Inflammatory macrophage (primary cell): Measurements from ENCODE around the gene LRP5.
"Not testable (repeated sequence)": the region's sequence is repeated elsewhere in the genome, so short reads cannot be mapped to it uniquely, and the experiment has no call there.

Source experiments
- DNase-seq, 2 donors: peaks; one replicate each; pipeline ENCODE4 v3.0.0-alpha.2; 2020 to 2022

The LRP5 gene

DNA sequence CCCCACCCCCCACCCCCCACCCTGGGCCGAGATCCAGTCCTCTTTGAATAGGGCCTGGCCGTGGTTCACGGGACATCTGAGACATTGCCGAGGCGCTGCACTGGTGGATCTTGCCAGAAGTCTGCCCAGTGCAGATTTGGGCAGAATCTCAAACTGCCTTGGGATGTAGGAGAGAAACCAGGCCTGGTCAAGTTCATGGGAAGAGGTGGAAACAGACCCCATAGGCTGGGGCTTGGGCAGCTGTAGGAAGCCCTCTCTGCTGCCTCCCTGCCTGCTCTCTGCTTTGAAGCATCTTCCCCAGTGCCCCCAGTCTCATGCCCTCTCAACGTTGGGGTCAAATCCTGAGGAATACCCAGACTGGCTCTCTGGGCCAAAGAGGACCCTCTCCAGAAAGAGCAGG lies 132.2 kb downstream of the LRP5 start:
- DNase-seq: no peak

- no peak for DNase-seq
These were observed 133.2 kb downstream of the LRP5 start for GRCh38 chr11:68445531-68446035.

- DNase-seq: no peak
These were observed 133.8 kb downstream of the LRP5 start for GRCh38 chr11:68446046-68446725.

- DNase-seq: peak; percentile 71 to 79
These were observed 134.8 kb downstream of the LRP5 start for GRCh38 chr11:68447015-68447801.

DNA sequence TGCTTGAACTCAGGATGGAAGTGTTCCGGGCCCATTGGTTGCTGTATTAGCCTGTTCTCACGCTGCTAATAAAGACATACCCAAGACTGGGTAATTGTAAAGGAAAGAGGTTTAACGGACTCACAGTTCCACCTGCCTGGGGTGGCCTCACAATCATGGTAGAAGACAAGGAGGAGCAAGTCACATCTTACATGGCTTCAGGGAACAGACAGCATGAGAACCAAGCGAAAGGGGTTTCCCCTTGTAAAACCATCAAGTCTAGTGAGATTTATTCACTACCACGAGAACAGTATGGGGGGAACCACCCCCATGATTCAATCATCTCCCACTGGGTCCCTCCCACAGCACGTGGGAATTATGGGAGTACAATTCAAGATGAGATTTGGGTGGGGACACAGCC lies 135.5 kb downstream of the LRP5 start:
- DNase-seq: not testable (repeated sequence)

DNA sequence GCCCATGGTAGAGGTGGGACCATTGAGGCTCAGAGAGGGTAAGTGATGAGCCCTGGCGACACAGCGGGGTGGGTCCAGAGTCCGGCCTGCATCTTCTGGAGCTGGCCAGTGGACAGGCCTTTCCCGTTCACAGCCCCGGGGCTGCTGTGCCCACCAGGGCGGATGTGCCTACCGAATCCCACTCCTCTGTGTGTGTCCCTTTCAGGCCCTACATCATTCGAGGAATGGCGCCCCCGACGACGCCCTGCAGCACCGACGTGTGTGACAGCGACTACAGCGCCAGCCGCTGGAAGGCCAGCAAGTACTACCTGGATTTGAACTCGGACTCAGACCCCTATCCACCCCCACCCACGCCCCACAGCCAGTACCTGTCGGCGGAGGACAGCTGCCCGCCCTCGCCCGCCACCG lies 136.2 kb downstream of the LRP5 start:
- no peak for DNase-seq

DNA sequence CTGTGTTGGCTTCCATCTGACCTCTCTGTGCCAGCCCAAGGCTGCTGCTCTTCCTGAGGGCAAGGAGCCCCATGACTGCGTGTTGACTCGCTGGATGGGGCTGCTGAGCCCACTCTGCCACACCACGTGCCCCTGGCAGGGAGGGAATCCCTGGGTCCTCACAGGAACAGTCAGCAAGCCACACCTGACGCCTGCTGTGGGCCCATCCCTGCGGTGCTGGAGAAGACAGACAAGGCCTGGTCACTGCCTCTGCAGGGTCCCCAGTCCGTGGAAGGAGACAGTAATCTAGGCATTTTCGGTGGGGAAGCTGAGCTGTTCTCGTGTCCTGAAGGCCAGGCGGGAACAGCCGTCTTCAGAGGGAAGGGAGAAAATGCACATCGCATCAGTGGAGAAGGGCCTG lies 137.6 kb downstream of the LRP5 start:
- DNase-seq: no peak

DNA sequence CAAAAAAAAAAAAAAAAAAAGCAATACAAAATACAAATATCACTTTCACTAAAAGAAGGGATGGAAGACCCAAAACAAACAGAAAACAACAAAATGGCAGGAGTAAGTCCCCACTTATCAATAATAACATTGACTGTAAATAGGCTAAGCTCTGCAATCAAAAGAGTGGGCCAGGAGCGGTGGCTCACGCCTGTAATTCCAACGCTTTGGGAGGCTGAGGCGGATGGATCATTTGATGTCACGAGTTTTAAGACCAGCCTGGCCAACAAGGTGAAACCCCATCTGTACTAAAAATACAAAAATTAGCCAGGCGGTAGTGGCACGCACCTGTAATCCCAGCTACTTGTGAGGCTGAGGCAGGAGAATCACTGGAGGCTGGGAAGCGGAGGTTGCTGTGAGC lies 138.3 kb downstream of the LRP5 start:
- DNase-seq: no peak

- DNase-seq: no peak
These were observed 142.4 kb downstream of the LRP5 start for GRCh38 chr11:68454767-68455166.

GRCh38 chr11:68455485-68455884 lies 143.1 kb downstream of the LRP5 start:
- no peak for DNase-seq

GRCh38 chr11:68457216-68457897 lies 145.0 kb downstream of the LRP5 start:
- no peak for DNase-seq

- DNase-seq: no peak
These were observed 145.5 kb downstream of the LRP5 start for GRCh38 chr11:68457898-68458249.

- not testable (repeated sequence) for DNase-seq
These were observed 145.9 kb downstream of the LRP5 start for GRCh38 chr11:68458340-68458739.

DNA sequence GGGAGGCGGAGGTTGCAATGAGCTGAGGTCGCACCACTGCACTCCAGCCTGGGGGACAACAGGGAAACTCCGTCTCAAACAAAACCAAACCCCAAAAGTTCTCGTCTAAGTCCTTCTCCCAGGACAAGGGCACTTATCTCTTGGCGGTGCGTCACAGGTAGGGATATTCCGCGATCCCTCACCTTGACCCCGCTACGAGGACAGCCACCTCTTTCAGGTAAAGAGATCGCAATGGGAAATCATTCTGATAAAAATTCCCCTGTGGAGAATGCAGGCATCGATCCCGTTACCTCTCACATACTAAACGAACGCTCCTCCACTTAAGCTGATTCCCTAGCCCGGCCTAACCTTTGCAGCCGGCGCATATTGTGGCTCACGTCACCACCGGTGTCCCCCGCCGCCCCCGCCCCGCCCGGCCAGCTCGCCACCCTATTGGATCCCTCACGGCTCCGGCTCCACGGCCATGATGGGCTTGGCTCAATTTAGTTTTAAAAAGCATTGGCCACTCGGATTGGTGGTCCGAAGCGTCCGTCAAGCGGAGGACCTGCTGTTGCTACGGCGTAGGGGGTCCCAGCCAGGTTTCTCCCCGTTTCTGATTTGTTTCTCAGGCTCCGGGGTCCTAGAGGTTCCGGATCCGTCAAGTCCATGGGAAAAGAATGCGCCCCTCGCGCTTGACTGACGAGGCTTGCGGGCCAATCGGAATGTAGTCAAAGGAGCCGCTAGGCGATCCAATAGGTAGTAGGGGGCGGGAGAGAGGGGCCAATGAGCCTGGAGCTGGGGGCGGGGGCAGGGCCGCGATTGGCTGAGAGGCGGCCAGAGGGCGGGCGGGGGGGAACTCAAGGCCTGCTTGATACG lies 147.7 kb downstream of the LRP5 start:
- peak; percentile 96 to 97 for DNase-seq

DNA sequence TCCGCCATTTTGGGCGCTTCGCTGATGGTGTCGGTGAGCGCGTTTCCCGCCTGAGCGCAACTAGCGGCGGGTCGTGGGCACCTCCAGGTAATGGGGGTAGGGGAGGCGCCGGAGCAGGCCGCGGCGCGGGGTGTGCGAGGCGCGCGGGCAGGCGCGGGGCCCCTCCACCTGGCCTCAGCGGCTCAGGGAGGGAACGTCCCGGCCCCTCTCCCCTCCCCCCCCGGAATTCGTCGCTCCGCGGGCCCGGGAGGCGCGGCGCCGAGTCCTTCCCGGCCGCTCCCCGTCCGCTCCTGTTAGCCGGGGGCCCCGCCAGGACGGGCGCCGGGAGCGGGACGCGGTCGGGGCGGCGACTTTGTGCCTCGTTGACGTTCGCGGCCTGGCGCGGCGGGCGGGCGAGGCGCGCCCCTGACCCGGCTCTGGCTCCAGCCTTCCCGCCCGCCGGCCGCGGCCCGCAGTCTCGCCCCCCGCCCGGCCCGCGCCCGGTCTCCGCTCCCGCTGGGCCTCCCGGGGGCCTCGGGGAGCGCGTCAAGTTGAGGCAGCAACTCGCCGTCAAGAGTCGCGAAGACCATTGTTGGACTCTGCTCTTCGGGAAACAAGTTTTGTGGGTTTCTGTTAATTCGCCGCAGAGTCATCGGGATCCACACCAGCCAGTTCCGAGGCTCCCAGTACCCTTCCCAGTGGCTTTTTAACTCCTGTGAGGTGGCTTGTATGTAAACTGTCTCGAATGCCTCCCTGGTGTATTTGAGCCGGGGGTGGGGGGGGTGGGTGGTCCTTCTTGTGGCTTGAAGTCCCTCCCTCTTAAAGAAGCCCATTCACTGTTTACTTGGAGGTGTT lies 148.6 kb downstream of the LRP5 start, which contains the start of gene PPP6R3:
Gene PPP6R3 (plus strand): TSS at position 12 of the 834 bp plus-strand sequence. CDS start 76,913 bp downstream, outside the sequence.
- no peak for DNase-seq

- DNase-seq: no peak
These were observed 149.2 kb downstream of the LRP5 start for GRCh38 chr11:68461575-68461917.

DNA sequence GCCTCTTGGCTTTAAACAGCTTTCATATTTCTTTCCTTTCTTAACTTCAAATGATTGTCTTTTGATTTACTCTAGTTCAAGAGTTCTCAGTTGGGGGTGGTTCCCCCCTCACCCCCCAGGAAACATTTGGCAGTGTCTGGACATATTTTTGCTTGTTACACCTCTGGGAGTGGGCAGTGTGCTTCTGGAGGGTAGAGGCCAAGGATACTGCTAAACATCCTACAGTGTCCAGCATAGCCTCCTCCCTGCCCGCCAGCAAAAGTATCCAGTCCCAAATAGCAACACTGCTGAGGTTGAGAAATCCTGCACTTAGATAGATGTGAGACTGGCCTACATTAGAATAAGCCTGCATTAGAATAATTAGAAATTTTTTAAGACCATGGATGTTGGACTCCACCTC lies 151.3 kb downstream of the LRP5 start:
- DNase-seq: no peak

- DNase-seq: no peak
These were observed 154.9 kb downstream of the LRP5 start for GRCh38 chr11:68467201-68467834.

DNA sequence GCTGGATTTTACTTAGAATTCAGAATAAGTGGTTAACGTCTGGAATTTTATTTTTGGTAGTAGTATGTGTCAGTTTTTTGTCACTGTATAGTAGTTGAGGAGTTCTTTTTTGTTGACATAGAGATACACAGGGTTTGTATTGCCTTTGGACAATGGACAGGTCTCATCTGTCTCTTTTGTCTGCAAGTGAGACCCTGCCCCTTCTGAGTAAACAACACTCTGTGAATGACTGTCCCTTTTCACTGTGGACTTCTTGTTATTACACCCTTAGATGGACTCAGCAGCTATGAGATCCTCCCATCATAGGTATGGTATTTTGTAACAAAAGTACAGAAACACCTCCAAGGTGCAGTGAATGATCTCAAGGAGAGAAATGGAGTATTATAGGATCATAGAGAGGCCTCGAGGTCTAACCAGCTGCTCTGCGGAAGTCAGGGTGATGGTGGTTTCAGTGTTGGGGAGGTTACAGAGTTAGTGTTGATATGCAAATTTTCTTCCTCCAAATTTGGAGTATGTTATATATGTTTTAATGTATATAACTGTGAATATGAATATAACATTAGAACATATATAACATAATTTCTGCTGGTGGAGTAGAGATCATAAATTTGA lies 155.9 kb downstream of the LRP5 start:
- DNase-seq: no peak

DNA sequence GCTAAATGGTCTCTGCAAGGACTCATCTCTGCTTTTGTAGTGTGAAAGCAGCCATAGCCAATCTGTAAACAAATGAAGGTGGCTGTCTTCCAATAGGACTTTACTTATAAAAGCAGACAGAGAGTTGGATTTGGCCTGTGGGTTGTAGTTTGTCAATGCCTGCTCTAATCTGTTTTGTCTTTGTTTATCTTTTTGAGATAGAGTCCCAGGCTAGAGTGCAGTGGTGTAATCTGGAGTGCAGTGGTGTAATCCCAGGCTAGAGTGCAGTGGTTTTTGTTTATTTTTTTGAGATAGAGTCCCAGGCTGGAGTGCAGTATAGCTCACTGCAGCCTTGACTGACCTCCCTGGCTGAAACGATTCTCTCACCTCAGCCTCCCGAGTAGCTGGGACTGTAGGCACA lies 156.7 kb downstream of the LRP5 start:
- DNase-seq: no peak

- DNase-seq: no peak
These were observed 157.3 kb downstream of the LRP5 start for GRCh38 chr11:68469642-68470041.
